HepG2 (cell line): ENCODE data around the gene HS3ST2. TPM values are rescaled to one million over a fixed set of nuclear protein-coding genes. Genes with fewer than 3 reads are reported as not detected.

Experiments
- ATAC-seq: fragments of 200-7000 bp; cut with Tn5 transposase; 3 replicates; pipeline ENCODE4 v1.9.1; 2020; ENCODE audit warnings: mild to moderate bottlenecking, moderate library complexity
- BruUV-seq: library from RNA; stranded (reverse); fragments of 400-500 nt; replicated peaks from 2 replicates; lab custom pipeline; 2021; lab: Mats Ljungman, UMichigan
- CTCF ChIA-PET: fragments of 300-600 bp; formaldehyde crosslinking; extraction: SDS; loops from one replicate; lab custom pipeline; 2021; ENCODE audit warnings: low total read pairs, inconsistent platforms, low intra/inter-chr PET ratio; lab: Yijun Ruan, JAX
- POLR2A ChIA-PET: fragments of 350-600 bp; sonication (Branson Sonifier 250); formaldehyde crosslinking; loops from one replicate; lab custom pipeline; 2020; ENCODE audit warnings: antibody characterized with exemption, inconsistent platforms; lab: Yijun Ruan, JAX
- DNase-seq: peaks from one replicate; pipeline ENCODE4 v3.0.0-alpha.2; 2015; ENCODE audit warnings: low spot score
- FAIRE-seq: peaks from 3 replicates; lab custom pipeline; 2011; peaks lifted over from hg19 to GRCh38; lab: Jason Lieb, UNC
- H2AFZ ChIP-seq: one replicate; pipeline ENCODE4 v1.6.1; 2011; ENCODE audit warnings: low read length, inconsistent platforms
- H3K27ac ChIP-seq: fragments of 300-600 bp; 3 replicates; pipeline ENCODE4 v1.8.0; 2011; ENCODE audit warnings: mixed run types, mild to moderate bottlenecking, mixed read lengths, low read length, inconsistent platforms; ENCODE audit not compliant: insufficient read depth; ENCODE audit errors: extremely low read length
- H3K27me3 ChIP-seq, 2 experiments: fragments of 200-600 bp in 1 of 2; 2 replicates in 1 of 2; 3 replicates in 1 of 2; pipeline versions ENCODE4 v1.6.0 to v1.8.0; 2011; ENCODE audit warnings: low read length in 2 of 2, mild to moderate bottlenecking in 2 of 2, moderate library complexity in 2 of 2, inconsistent platforms in 1 of 2; ENCODE audit not compliant: insufficient read depth in 2 of 2, control insufficient read depth in 1 of 2
- H3K36me3 ChIP-seq, 2 experiments: fragments of 200-600 bp in 1 of 2; replicated peaks in 1 of 2; 2 replicates in 1 of 2; 3 replicates in 1 of 2; pipeline versions ENCODE4 v1.5.1 to v1.8.0; 2011; ENCODE audit warnings: low read length in 2 of 2, inconsistent platforms in 1 of 2; ENCODE audit not compliant: insufficient read depth in 2 of 2, control insufficient read depth in 1 of 2
- H3K4me1 ChIP-seq: 2 replicates; pipeline ENCODE4 v1.5.1; 2012; ENCODE audit warnings: low read length, inconsistent platforms; ENCODE audit not compliant: insufficient read depth
- H3K4me2 ChIP-seq: 2 replicates; pipeline ENCODE4 v1.6.0; 2011; ENCODE audit warnings: low read depth, low read length, inconsistent platforms
- H3K4me3 ChIP-seq, 3 experiments: fragments of 200-600 bp in 1 of 3; sonication (generic), shearing (Covaris generic) in 1 of 3; replicated peaks in 1 of 3; 2 replicates each; pipeline ENCODE4 v1.5.1; 2011 to 2016; ENCODE audit warnings: low read length in 3 of 3, inconsistent platforms in 2 of 3, low read depth in 2 of 3, mild to moderate bottlenecking in 2 of 3, control low read depth in 1 of 3, mixed read lengths in 1 of 3; ENCODE audit not compliant: insufficient read depth in 1 of 3
- H3K79me2 ChIP-seq: one replicate; pipeline ENCODE4 v1.6.1; 2011; ENCODE audit warnings: low read length, inconsistent platforms; ENCODE audit not compliant: insufficient read depth
- H3K9ac ChIP-seq: 2 replicates; pipeline ENCODE4 v1.6.0; 2011; ENCODE audit warnings: mild to moderate bottlenecking, low read depth, low read length, inconsistent platforms; ENCODE audit not compliant: insufficient read depth
- H3K9me3 ChIP-seq: 2 replicates; pipeline ENCODE4 v1.5.1; 2012; ENCODE audit warnings: mild to moderate bottlenecking, low read length
- H4K20me1 ChIP-seq: 2 replicates; pipeline ENCODE4 v1.6.0; 2011; ENCODE audit warnings: inconsistent platforms, mild to moderate bottlenecking, low read length, moderate library complexity; ENCODE audit not compliant: insufficient read depth
- CENPX ChIP-seq: sonication (generic); formaldehyde crosslinking; IDR thresholded peaks from 2 replicates; pipeline ENCODE4 v1.9.0; 2021; ENCODE audit warnings: mild to moderate bottlenecking, missing genetic modification reagents, moderate library complexity
- CREBL2 ChIP-seq: sonication (generic); formaldehyde crosslinking; IDR thresholded peaks from 2 replicates; pipeline ENCODE4 v1.8.1; 2023; ENCODE audit warnings: missing genetic modification reagents, mild to moderate bottlenecking, borderline replicate concordance
- FOSL1 ChIP-seq: sonication (generic); formaldehyde crosslinking; IDR thresholded peaks from 2 replicates; pipeline ENCODE4 v1.9.0; 2021; ENCODE audit warnings: missing genetic modification reagents, borderline replicate concordance
- HHEX ChIP-seq: IDR thresholded peaks from 2 replicates; pipeline ENCODE4 v1.6.1; 2016; ENCODE audit warnings: control low read depth
- HNRNPL ChIP-seq: fragments of 200-400 bp; formaldehyde crosslinking; IDR thresholded peaks from 2 replicates; pipeline ENCODE4 v1.6.1; 2017; ENCODE audit warnings: mild to moderate bottlenecking, low read depth, low read length
- IKZF1 ChIP-seq: fragments of 450-650 bp; IDR thresholded peaks from 2 replicates; pipeline ENCODE4 v1.7.1; 2016
- KAT2B ChIP-seq: fragments of 150-350 bp; IDR thresholded peaks from 2 replicates; pipeline ENCODE4 v1.6.1; 2014; ENCODE audit warnings: low read depth, low read length, borderline replicate concordance
- PHF5A ChIP-seq: IDR thresholded peaks from one replicate; pipeline ENCODE4 v1.6.1; 2018; ENCODE audit warnings: low read depth, missing genetic modification reagents; ENCODE audit not compliant: unreplicated experiment
- SRF ChIP-seq: IDR thresholded peaks from 2 replicates; pipeline ENCODE4 v1.6.1; 2011; ENCODE audit warnings: mild to moderate bottlenecking, low read depth, low read length, moderate library complexity
- TMF1 ChIP-seq: sonication (generic); formaldehyde crosslinking; IDR thresholded peaks from 2 replicates; pipeline ENCODE4 v1.8.1; 2022; ENCODE audit warnings: low read depth, missing genetic modification reagents
- XBP1 ChIP-seq: sonication (generic); formaldehyde crosslinking; IDR thresholded peaks from 2 replicates; pipeline ENCODE4 v1.5.0; 2020; ENCODE audit warnings: missing genetic modification reagents
- ZBTB14 ChIP-seq: sonication (generic); formaldehyde crosslinking; IDR thresholded peaks from 2 replicates; pipeline ENCODE4 v1.4.0; 2020; ENCODE audit warnings: missing genetic modification reagents
- ZNF891 ChIP-seq: sonication (generic); formaldehyde crosslinking; IDR thresholded peaks from 2 replicates; pipeline ENCODE4 v1.5.0; 2020; ENCODE audit warnings: mild to moderate bottlenecking, missing genetic modification reagents
- WGBS: methylation state at CpG from one replicate; pipeline ENCODE4 v1.1.6; 2017; ENCODE audit warnings: low lambda C conversion rate; 5-methylcytosine and 5-hydroxymethylcytosine counted together
- in situ Hi-C: cut with HindIII; loops from 2 replicates; pipeline ENCODE4 v1.10.0; 2017; ENCODE audit warnings: low pct_unique_long_range_greater_than_20kb; ENCODE audit not compliant: extremely low pct_ligation_motif_present
- intact Hi-C: fragments of 100-400 bp; cut with micrococcal nuclease; formaldehyde crosslinking; loops from one replicate; pipeline ENCODE4 v1.10.0; 2022; ENCODE audit not compliant: unreplicated experiment
- polyA plus RNA-seq, 8 experiments: library from polyadenylated mRNA; depleted of rRNA in 3 of 8; stranded (reverse) in 7 of 8; unstranded in 1 of 8; fragments of >200 nt; fragmentation: Illumina TruSeq in 4 of 8; extraction: Trizol in 4 of 8; gene quantifications; 2 replicates each; pipeline versions ENCODE4 v1.2.1 to v1.2.3, GENCODE V29; 2011 to 2016; ENCODE audit warnings: low read depth in 4 of 8, missing spikeins in 1 of 8, mixed read lengths in 1 of 8; ENCODE audit not compliant: insufficient read depth in 1 of 8
- total RNA-seq, 5 experiments: library from RNA; depleted of rRNA; stranded (reverse); fragments of >200 nt; fragmentation: Illumina TruSeq; extraction: Trizol; gene quantifications; 2 replicates each; pipeline ENCODE4 v1.2.3, GENCODE V29; 2016; ENCODE audit warnings: low read depth in 1 of 5

Gene HS3ST2
- total and polyA plus RNA-seq, 2 of the 13 experiments (the other 11 are each of a cell fraction or from before 2014, with no cell fraction given): not detected

GRCh38 chr16:22843122-22843521 lies 29.2 kb downstream of the HS3ST2 start (continued):
- TF ChIP-seq CREBL2: no peak

GRCh38 chr16:22843856-22844255 lies 29.9 kb downstream of the HS3ST2 start:
- Histone ChIP-seq H3K36me3 (no peaks in the 10 kb centered on the region), H3K79me2 (no peaks in the 10 kb centered on the region), H2AFZ (no peak overlapping the region), H3K4me3 (no peak overlapping the region), H3K9ac (no peak overlapping the region), H3K9me3 (no peaks in the 10 kb centered on the region), H3K4me2 (no peak overlapping the region), H4K20me1 (no peaks in the 10 kb centered on the region), H3K27me3 (peaks cover 0 to 10% of the 10 kb centered on the region in 2 experiments; a peak in 3 of 5 replicates), H3K27ac (no peak overlapping the region), H3K4me1 (no peaks in the 10 kb centered on the region)
- intact Hi-C loops (no loop called here), in situ Hi-C loops (no loop called here)
- ChIA-PET CTCF (no interaction called here), POLR2A (no interaction called here)
- no TSS peak for BruUV-seq
- FAIRE-seq (no peak), ATAC-seq (no peak), DNase-seq (no peak)
- TF ChIP-seq PHF5A (no peak), FOSL1 (CRISPR knock-in tag) (no peak), HNRNPL (no peak), ZBTB14 (CRISPR knock-in tag) (no peak), HHEX (no peak), KAT2B (no peak), XBP1 (CRISPR knock-in tag) (no peak), TMF1 (CRISPR knock-in tag) (no peak), SRF (no peak), CENPX (CRISPR knock-in tag) (no peak), IKZF1 (no peak), ZNF891 (CRISPR knock-in tag) (no peak)
- under 1% methylated on average over 2 of the region's 2 CpGs for WGBS
